ENCODE results near the gene ATP6V1G3.

Gene ATP6V1G3

DNA sequence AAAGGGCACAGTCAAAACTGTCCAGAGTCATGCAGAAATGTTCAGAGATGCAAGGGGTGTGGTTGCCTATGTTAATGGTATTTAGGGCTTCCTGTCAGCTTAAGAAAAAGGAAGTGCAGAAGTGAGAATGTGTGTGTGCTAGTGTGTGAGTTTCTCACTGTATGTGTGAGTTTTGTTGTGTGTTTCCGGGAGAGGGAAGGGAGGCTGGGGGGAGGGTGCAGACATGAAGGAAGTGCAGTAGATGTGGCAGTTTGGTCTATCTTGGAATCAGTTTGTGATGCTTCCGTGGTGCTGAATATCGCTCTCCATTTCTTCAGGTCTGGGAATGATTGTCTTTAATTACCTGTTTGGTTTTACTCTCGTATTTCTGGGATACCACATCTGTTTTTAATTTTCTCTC lies 16.5 kb upstream of the ATP6V1G3 start:
- in situ Hi-C loops (cut with HindIII; ENCODE audit: low sequenced_read_pairs) = no loop called here
- no peak overlapping the region for H3K4me3 ChIP-seq (ENCODE audit: low read depth, low read length)
- no peak for DNase-seq (ENCODE audit: low read depth)
- TF ChIP-seq, protein P1, sequence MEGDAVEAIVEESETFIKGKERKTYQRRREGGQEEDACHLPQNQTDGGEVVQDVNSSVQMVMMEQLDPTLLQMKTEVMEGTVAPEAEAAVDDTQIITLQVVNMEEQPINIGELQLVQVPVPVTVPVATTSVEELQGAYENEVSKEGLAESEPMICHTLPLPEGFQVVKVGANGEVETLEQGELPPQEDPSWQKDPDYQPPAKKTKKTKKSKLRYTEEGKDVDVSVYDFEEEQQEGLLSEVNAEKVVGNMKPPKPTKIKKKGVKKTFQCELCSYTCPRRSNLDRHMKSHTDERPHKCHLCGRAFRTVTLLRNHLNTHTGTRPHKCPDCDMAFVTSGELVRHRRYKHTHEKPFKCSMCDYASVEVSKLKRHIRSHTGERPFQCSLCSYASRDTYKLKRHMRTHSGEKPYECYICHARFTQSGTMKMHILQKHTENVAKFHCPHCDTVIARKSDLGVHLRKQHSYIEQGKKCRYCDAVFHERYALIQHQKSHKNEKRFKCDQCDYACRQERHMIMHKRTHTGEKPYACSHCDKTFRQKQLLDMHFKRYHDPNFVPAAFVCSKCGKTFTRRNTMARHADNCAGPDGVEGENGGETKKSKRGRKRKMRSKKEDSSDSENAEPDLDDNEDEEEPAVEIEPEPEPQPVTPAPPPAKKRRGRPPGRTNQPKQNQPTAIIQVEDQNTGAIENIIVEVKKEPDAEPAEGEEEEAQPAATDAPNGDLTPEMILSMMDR (IDR thresholded peaks at IDR 0.05; ENCODE audit: low read depth, low read length, missing control alignments) = no peak

DNA sequence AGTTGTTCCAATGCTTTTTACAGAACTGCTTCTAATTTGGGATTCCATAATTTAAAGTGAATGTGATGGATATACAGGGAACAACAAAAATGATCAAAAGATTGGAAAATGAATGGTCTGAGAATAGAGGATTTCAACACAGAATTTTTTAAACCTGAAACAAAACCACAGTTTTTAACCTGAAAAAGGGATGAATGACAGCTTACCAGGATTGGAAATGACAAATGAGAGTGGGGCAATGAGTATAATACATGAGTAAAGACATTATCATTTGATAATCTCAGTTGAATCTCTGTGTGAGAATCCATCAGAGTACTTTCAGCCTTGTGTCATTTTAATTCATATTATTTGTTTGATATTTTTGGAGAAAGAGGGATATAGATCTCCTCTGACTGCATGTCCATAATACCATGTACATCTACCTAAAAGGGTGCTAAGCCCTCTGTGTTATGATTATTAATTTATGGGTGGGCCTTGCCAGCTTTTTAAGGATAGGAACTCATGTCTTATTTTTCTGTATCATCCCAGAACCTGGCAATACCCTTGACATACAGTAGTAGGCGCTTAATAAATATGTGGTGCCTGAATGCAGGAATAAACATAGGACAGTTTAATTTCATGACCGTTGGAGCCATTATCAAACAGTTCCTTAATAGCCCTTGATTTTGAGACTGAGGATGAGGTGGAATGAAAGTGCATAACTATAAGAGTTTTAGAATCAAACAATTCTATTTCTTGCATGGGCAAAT lies 12.4 kb upstream of the ATP6V1G3 start:
- no peak for DNase-seq (ENCODE audit: low read depth)
- no peak overlapping the region for H3K4me3 ChIP-seq (ENCODE audit: low read depth, low read length)
- in situ Hi-C loops (cut with HindIII; ENCODE audit: low sequenced_read_pairs) = no loop called here
- TF ChIP-seq, protein P1 (IDR thresholded peaks at IDR 0.05; ENCODE audit: low read depth, low read length, missing control alignments) = no peak

DNA sequence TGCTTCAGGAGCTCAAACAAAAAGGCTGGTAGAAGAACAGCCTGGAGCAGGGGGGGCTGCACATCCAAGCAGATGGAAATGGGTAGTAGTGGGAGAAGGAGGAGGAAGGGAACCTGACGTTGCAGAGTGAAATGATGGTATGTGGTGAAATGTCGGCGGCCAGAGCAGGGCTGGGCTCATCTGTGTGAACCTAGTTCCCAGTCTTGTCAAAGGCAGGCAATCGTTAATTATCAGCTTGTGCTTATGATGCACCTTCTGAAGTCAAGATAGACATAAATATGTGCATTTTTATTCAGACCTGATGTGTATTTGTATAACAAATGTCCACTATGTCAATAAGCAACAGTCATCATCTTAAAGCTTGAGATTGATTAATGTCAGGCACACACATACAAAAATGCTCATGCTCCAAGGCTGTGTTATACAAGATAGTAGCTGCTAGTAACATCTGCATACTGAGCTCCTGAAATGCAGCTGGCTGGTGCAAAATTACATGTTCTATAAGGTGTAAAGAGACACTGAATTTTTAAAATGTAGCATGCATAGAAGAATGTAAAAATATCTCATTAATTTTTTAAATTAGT lies 10.6 kb upstream of the ATP6V1G3 start:
- no peak for DNase-seq (ENCODE audit: low read depth)
- H3K4me3 ChIP-seq (ENCODE audit: low read depth, low read length) = no peak overlapping the region
- TF ChIP-seq, protein P1 (IDR thresholded peaks at IDR 0.05; ENCODE audit: low read depth, low read length, missing control alignments) = no peak
- in situ Hi-C loops (cut with HindIII; ENCODE audit: low sequenced_read_pairs) = no loop called here

DNA sequence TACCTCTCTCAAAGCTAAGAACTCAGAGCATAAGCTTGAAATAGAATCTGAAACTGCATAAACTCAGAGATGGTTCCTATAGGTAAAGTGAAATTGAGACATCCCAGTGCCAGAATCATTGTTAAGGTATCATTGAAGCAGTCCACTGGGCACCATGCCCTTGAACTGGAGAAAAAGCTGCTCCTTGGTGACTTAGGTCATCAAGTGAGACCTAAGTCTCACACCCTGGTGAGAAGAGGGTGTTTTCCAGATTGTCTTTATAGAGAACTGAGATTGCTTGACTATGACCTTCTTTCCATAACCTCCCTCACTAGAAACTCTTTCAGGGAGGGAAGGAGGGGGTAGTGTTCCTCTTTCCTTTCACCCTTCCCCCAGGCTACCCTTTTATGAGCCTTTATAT lies 9.4 kb upstream of the ATP6V1G3 start:
- in situ Hi-C loops (cut with HindIII; ENCODE audit: low sequenced_read_pairs) = no loop called here
- DNase-seq (ENCODE audit: low read depth) = no peak
- no peak overlapping the region for H3K4me3 ChIP-seq (ENCODE audit: low read depth, low read length)
- TF ChIP-seq, protein P1 (IDR thresholded peaks at IDR 0.05; ENCODE audit: low read depth, low read length, missing control alignments) = no peak

DNA sequence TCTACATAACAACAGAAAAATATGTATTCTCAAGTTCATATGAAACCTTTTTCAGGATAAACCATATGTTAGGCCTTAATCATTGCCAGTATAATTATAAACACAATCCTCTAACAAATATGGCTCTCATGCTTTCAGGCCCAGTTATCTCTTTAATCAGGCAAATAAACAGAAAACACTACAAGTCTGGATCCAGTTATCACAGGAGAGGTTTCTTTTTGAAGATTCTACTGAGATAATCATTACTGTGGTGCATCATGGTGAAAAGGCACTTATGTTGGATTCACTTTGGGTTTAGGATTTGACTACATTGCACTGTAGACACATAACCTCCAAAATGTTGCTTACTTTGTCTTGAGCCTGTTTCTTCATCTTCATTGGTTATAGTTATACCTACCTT lies 8.4 kb upstream of the ATP6V1G3 start:
- TF ChIP-seq, protein P1 (IDR thresholded peaks at IDR 0.05; ENCODE audit: low read depth, low read length, missing control alignments) = no peak
- DNase-seq (ENCODE audit: low read depth) = no peak
- in situ Hi-C loops (cut with HindIII; ENCODE audit: low sequenced_read_pairs) = no loop called here
- H3K4me3 ChIP-seq (ENCODE audit: low read depth, low read length) = no peak overlapping the region

DNA sequence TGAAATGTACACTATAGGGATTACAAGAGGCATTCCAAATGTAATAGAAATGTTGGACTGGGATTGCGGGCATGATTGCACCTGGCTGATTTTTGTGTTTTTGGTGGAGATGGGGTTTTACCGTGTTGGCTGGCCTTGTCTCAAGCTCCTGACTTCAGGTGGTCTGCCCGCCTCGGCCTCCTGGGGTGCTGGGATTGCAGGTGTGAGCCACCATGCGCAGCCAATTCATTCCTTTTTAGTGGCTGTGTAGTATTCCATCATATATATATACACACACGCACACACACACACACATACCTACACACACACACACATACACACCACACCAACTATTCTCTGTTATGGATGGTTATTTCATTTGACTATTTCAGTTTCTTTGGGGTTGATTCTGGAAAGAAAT lies 4.7 kb upstream of the ATP6V1G3 start:
- H3K4me3 ChIP-seq (ENCODE audit: low read depth, low read length) = no peak overlapping the region
- TF ChIP-seq, protein P1 (IDR thresholded peaks at IDR 0.05; ENCODE audit: low read depth, low read length, missing control alignments) = no peak
- in situ Hi-C loops (cut with HindIII; ENCODE audit: low sequenced_read_pairs) = no loop called here
- no peak for DNase-seq (ENCODE audit: low read depth)
